K562 (cell line): ENCODE results near the gene LMAN2. TPM values are rescaled to one million over a fixed set of nuclear protein-coding genes. Genes with fewer than 3 reads are reported as not detected.

ENCODE experiments used
- ATAC-seq: fragments of 200-7000 bp; cut with Tn5 transposase; 3 replicates; pipeline ENCODE4 v1.9.1; 2020; ENCODE audit warnings: moderate library complexity
- BruUV-seq: library from RNA; stranded (reverse); fragments of 400-500 nt; replicated peaks from 2 replicates; lab custom pipeline; 2021; lab: Mats Ljungman, UMichigan
- CTCF ChIA-PET: fragments of 300-600 bp; formaldehyde crosslinking; extraction: SDS; loops from one replicate; lab custom pipeline; 2021; ENCODE audit warnings: low intra/inter-chr PET ratio; lab: Yijun Ruan, JAX
- POLR2A ChIA-PET: fragments of 300-600, 350-650 bp; sonication (Branson Sonifier 250); formaldehyde crosslinking; extraction: SDS; loops from one replicate; lab custom pipeline; 2021; ENCODE audit warnings: antibody characterized with exemption, inconsistent platforms; lab: Yijun Ruan, JAX
- DNase-seq, 4 experiments: peaks; one replicate each; pipeline versions ENCODE4 v3.0.0 to v3.0.0-alpha.2; 2011 to 2018; ENCODE audit warnings: low spot score in 3 of 4, mixed read lengths in 3 of 4; ENCODE audit errors: extremely low read depth in 1 of 4
- FAIRE-seq: peaks from 2 replicates; lab custom pipeline; 2011; peaks lifted over from hg19 to GRCh38; lab: Jason Lieb, UNC
- H2AFZ ChIP-seq: 2 replicates; pipeline ENCODE4 v1.6.0; 2011; ENCODE audit warnings: low read depth, low read length, control low read depth, inconsistent platforms
- H3K27ac ChIP-seq: fragments of 200-600 bp; 3 replicates; pipeline ENCODE4 v1.8.0; 2011; ENCODE audit warnings: low read depth, mild to moderate bottlenecking, control low read depth, inconsistent platforms, low read length, moderate library complexity, mixed read lengths; ENCODE audit errors: extremely low read depth
- H3K27me3 ChIP-seq, 2 experiments: fragments of 300-600 bp in 1 of 2; 2 replicates in 1 of 2; 3 replicates in 1 of 2; pipeline versions ENCODE4 v1.6.0 to v1.8.0; 2011; ENCODE audit warnings: inconsistent platforms in 2 of 2, low read length in 2 of 2, mild to moderate bottlenecking in 1 of 2, mixed read lengths in 1 of 2, moderate library complexity in 1 of 2; ENCODE audit not compliant: control insufficient read depth in 2 of 2, insufficient read depth in 2 of 2
- H3K36me3 ChIP-seq: fragments of 300-600 bp; 3 replicates; pipeline ENCODE4 v1.8.0; 2011; ENCODE audit warnings: mild to moderate bottlenecking, low read length, inconsistent platforms; ENCODE audit not compliant: control insufficient read depth, insufficient read depth
- H3K4me1 ChIP-seq, 2 experiments: fragments of 200-600 bp in 1 of 2; replicated peaks in 1 of 2; 2 replicates in 1 of 2; 3 replicates in 1 of 2; pipeline versions ENCODE4 v1.5.1 to v1.8.0; 2011; ENCODE audit warnings: inconsistent platforms in 2 of 2, low read length in 2 of 2, mild to moderate bottlenecking in 1 of 2, mixed read lengths in 1 of 2, moderate library complexity in 1 of 2; ENCODE audit not compliant: control insufficient read depth in 2 of 2, insufficient read depth in 2 of 2
- H3K4me2 ChIP-seq: 2 replicates; pipeline ENCODE4 v1.6.1; 2011; ENCODE audit warnings: low read length, control low read depth, inconsistent platforms, mixed read lengths; ENCODE audit not compliant: insufficient read depth
- H3K4me3 ChIP-seq: fragments of 200-600 bp; sonication (generic), shearing (Covaris generic); 2 replicates; pipeline ENCODE4 v1.5.1; 2016; ENCODE audit warnings: control low read depth, inconsistent platforms
- H3K79me2 ChIP-seq: fragments of 200-600 bp; 3 replicates; pipeline ENCODE4 v1.8.0; 2011; ENCODE audit warnings: low read length, inconsistent platforms; ENCODE audit not compliant: control insufficient read depth, insufficient read depth
- H3K9ac ChIP-seq, 2 experiments: 2 replicates each; pipeline versions ENCODE4 v1.6.0 to v1.6.1; 2011; ENCODE audit warnings: low read depth in 2 of 2, low read length in 2 of 2, control low read depth in 1 of 2, inconsistent platforms in 1 of 2, mild to moderate bottlenecking in 1 of 2, mixed read lengths in 1 of 2; ENCODE audit not compliant: insufficient read depth in 1 of 2
- H3K9me1 ChIP-seq: one replicate; pipeline ENCODE4 v1.6.0; 2011; ENCODE audit warnings: inconsistent platforms, mild to moderate bottlenecking, low read length, moderate library complexity; ENCODE audit not compliant: control insufficient read depth, insufficient read depth
- H3K9me3 ChIP-seq: replicated peaks from 2 replicates; pipeline ENCODE4 v1.5.1; 2011; ENCODE audit warnings: low read depth, low read length, inconsistent platforms; ENCODE audit not compliant: control insufficient read depth, insufficient read depth
- H4K20me1 ChIP-seq: replicated peaks from 2 replicates; pipeline ENCODE4 v1.6.1; 2011; ENCODE audit warnings: low read length, inconsistent platforms, mixed read lengths; ENCODE audit not compliant: control insufficient read depth, insufficient read depth
- CHD7 ChIP-seq: fragments of 200-600 bp; sonication (generic); IDR thresholded peaks from one replicate; pipeline ENCODE4 v1.6.1; 2012; ENCODE audit warnings: mild to moderate bottlenecking, low read depth, low read length, inconsistent platforms
- CXXC5 ChIP-seq: fragments of 250-450 bp; sonication (Bioruptor Pico); IDR thresholded peaks from 2 replicates; pipeline ENCODE4 v1.8.0; 2022; ENCODE audit warnings: inconsistent platforms, mild to moderate bottlenecking, moderate library complexity
- HOXB6 ChIP-seq: fragments of 250-450 bp; sonication (Bioruptor Pico); IDR thresholded peaks from 2 replicates; pipeline ENCODE4 v1.5.1; 2022; ENCODE audit warnings: mild to moderate bottlenecking, borderline replicate concordance
- LARP7 ChIP-seq: fragments of 450-650 bp; IDR thresholded peaks from 2 replicates; pipeline ENCODE4 v1.6.1; 2016
- WGBS: fragments of 100-300 bp; shearing (Covaris generic); methylation state at CpG from one replicate; pipeline ENCODE4 v1.1.6; 2016; ENCODE audit warnings: low coverage, mixed read lengths; ENCODE audit not compliant: insufficient coverage; ENCODE audit errors: missing lambda C conversion rate; 5-methylcytosine and 5-hydroxymethylcytosine counted together
- in situ Hi-C: fragments of 300-500 bp; cut with MboI; formaldehyde crosslinking; loops from 4 replicates; pipeline ENCODE4 v1.15.0; 2018; ENCODE audit warnings: inconsistent platforms, mixed read lengths
- intact Hi-C: fragments of 100-400 bp; cut with micrococcal nuclease; formaldehyde crosslinking; loops from 2 replicates; pipeline ENCODE4 v1.14.2; 2022
- polyA plus RNA-seq, 8 experiments: library from polyadenylated mRNA; depleted of rRNA in 4 of 8; stranded (reverse) in 5 of 8; unstranded in 3 of 8; fragments of >200 nt; fragmentation: Nextera tagmentation in 2 of 8; fragmentation: Illumina TruSeq in 1 of 8; extraction: Ambion mirVana in 2 of 8; extraction: Trizol in 1 of 8; gene quantifications; 2 replicates each; pipeline versions ENCODE4 v1.2.1 to v1.2.3, GENCODE V29; 2011 to 2014; ENCODE audit warnings: inconsistent platforms in 1 of 8, missing spikeins in 1 of 8
- total RNA-seq, 7 experiments: library from RNA; depleted of rRNA in 6 of 7; stranded (reverse); fragments of >200 nt in 6 of 7; fragmentation: Illumina TruSeq in 2 of 7; extraction: Trizol in 2 of 7; gene quantifications; 2 replicates each; pipeline versions ENCODE4 v1.2.1 to v1.2.3, GENCODE V29; 2011 to 2021; ENCODE audit warnings: low replicate concordance in 1 of 7

The LMAN2 gene
- total and polyA plus RNA-seq, 9 of the 15 experiments (the other 6 are each of a cell fraction or from before 2014, with no cell fraction given) = 2.7 to 254 (median 136) TPM

- in situ Hi-C loops = loop anchor here (10.0 kb wide), 1 partner anchor 667 kb away; no protein-coding TSS in a partner anchor
- H3K4me1 ChIP-seq = peaks cover 0 to 25% of the 10 kb centered on the region in 2 experiments; a peak in 3 of 5 replicates
- H4K20me1 ChIP-seq = no peaks in the 10 kb centered on the region
- no peak overlapping the region for H3K4me2 ChIP-seq
- POLR2A ChIA-PET = interaction anchor here (0.6 to 1.4 kb wide), 3 partner anchors 19 to 116 kb away, joined by 3 to 5 read pairs (median 4); no protein-coding TSS in a partner anchor
- H3K27ac ChIP-seq = no peak overlapping the region
- no peaks in the 10 kb centered on the region for H3K9me3 ChIP-seq
- no peaks in the 10 kb centered on the region for H3K79me2 ChIP-seq
- BruUV-seq = no TSS peak
- H3K27me3 ChIP-seq = peaks cover 2 to 27% of the 10 kb centered on the region in 2 experiments; a peak in 3 of 5 replicates
- CTCF ChIA-PET = interaction anchor here (0.7 to 1.1 kb wide), 2 partner anchors 8 to 60 kb away, joined by 3 read pairs; no protein-coding TSS in a partner anchor
- intact Hi-C loops = no loop called here
- H2AFZ ChIP-seq = no peak overlapping the region
- TF ChIP-seq HOXB6 (CRISPR knock-in tag) (no peak), CXXC5 (CRISPR knock-in tag) (no peak), LARP7 (no peak), CHD7 (no peak)
- H3K4me3 ChIP-seq = no peak overlapping the region
- FAIRE-seq (no peak), DNase-seq (no peak), ATAC-seq (no peak)
- H3K36me3 ChIP-seq = no peaks in the 10 kb centered on the region
- 12% methylated on average over 12 of the region's 16 CpGs for WGBS
- peak overlapping the region in 1 of 2 experiments; percentile 29; a peak in 1 of 4 replicates for H3K9ac ChIP-seq
- H3K9me1 ChIP-seq = no peaks in the 10 kb centered on the region
Measured at GRCh38 chr5:177397875-177398390, 46.5 kb upstream of the LMAN2 start.
